ENCODE data around the gene UBE2Q2.
A peak's percentile ranks its signal among the peaks of the same experiment; 100 is the strongest.
"Not testable (repeated sequence)": the region's sequence is repeated elsewhere in the genome, so short reads cannot be mapped to it uniquely, and the experiment has no call there.

UBE2Q2 gene

DNA sequence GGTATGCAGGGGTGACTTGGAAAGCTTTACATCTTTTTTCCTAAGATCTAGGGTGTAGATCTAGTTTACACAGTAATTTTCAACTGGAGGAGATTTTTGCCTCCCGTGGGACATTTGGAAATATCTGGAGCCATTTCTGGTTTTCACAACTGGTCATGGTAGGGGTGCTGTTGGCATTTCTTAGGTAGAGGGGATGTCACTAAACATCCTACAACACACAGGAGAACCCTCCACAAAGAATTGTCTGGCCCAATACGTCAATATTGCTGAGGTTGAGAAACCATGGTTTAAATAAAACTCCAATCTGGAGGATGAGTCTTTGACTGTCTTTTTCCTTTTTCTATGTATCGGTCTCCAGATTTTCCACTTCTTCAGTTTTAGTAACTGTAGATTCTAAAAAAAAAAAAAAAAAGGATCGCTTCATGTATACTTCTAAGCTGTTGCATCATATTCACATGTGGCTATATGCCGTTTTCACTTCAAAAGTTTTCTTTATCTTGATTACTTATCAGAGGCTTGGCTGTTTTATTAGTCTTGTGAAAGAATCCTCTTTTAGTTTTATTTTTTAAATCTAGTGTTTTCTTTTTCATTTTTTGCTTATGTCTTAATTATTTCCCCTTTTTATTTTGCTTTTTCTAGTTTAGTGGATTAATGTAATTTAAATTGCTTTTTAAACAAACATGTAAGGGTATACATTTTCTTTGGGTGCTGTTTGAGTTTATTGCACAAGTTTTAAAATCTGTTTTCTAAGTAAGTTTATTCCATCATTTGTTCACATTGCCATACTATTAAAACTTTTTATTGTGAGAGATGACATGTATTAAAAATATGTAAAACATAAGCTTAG, 21.2 kb downstream of the UBE2Q2 start:
- DNase-seq (ENCODE audit: low read depth) = no peak

DNA sequence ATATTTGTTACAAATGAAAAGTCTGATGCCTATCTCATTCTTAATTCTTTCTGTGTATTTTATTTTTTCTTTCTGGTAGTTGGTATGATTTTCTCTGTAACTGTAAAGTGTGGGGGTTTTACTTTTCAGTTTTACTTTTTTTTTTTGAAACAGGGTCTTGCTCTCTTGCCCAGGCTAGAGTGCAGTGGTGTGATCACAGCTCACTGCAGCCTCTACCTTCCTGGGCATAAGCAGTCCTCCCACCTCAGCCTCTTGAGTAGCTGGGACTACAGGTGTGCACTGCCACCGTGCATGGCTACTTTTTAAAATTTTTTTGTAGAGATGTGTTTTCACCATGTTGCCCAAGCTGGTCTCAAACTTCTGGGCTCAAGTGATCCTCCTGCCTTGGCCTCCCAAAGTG, 22.8 kb downstream of the UBE2Q2 start:
- DNase-seq (ENCODE audit: low read depth) = not testable (repeated sequence)

DNA sequence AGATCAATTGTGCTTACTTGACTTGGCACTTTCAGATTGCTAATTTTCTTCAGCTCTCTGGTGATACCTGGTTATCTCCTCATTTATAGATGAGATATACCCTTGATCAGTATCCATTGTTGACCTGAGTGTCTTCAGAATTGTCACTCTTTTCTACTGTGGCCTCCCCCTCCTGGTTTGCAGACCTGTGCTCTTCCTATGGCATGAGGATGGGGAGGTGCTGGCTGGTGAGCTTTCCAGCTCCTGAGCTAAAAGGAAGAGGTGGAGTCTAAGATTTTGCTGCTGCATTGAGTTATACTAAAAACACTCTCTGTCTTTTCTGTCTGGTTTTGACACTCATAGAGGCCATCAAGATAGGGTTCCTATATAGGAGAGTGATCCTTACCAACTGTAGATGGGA, 23.7 kb downstream of the UBE2Q2 start:
- DNase-seq (ENCODE audit: low read depth) = no peak

DNA sequence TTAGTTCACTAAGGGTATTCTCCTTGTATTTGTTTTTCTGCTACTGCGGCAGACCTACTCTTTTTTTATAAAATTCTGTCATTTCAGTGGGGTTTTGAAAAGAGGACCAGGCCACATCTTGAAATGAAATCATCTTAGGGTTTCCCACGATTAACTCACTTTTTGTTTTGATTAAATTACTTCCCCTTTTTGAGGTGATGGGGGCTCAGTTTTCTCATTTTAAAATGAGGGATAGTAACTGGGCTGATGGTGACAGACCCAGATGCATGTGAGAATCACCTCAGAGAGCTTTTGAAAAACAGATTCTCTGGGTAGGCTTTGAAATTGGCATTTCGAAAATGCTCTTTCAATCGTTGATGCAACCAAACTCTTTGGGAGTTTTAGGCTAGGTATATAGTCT, 24.2 kb downstream of the UBE2Q2 start:
- DNase-seq (ENCODE audit: low read depth) = no peak

DNA sequence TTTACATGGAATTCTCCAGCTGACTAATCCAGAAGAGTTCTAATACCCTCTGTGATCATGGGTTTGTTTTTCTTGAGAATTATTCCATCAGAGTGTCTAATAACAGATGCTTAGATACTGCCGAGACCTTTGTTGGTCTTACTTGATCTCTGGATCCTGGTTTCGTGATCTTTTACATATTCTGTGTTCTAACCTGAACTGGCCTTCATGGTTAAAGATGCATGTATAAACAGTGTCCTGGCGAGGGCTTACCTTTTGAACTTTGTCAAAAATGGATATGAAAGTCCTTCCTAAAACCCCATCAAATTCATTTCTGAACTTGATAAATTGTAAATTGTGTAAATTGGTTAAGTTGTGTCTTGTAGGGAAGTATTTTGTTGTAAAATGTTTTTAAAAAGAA, 24.8 kb downstream of the UBE2Q2 start:
- no peak for DNase-seq (ENCODE audit: low read depth)

DNA sequence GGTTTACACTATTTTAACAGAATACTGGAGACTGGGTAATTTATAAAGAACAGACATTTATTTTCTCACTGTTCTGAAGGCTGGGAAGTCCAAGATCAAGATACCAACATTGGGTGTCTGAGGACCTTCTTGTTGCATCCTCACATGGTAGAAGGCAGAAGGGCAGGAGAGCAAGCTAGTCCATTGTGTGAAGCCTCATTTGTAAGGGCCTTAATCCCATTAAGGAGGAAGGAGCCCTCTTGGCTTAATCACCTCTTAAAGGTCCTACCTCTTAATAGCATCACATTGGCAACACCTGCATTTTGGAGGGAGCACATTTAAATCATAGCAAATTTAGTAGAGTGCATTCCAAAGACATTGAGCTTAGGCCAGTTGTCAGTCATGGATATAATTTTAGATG, 26.2 kb downstream of the UBE2Q2 start:
- no peak for DNase-seq (ENCODE audit: low read depth)

DNA sequence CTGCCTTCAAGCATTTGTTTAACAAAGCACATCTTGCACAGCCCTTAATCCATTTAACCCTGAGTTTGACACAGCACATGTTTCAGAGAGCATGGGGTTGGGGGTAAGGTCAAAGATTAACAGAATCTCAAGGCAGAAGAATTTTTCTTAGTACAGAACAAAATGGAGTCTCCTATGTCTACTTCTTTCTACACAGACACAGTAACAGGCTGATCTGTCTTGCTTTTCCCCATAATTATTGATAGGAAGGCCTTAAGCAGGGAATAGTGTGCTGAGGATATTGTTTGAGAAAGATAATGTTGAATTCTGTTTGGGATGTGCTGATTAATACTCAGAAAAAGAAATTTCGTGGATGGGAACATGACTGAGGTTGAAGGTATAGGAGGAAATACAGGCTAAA, 28.3 kb downstream of the UBE2Q2 start:
- DNase-seq (ENCODE audit: low read depth) = not testable (repeated sequence)

DNA sequence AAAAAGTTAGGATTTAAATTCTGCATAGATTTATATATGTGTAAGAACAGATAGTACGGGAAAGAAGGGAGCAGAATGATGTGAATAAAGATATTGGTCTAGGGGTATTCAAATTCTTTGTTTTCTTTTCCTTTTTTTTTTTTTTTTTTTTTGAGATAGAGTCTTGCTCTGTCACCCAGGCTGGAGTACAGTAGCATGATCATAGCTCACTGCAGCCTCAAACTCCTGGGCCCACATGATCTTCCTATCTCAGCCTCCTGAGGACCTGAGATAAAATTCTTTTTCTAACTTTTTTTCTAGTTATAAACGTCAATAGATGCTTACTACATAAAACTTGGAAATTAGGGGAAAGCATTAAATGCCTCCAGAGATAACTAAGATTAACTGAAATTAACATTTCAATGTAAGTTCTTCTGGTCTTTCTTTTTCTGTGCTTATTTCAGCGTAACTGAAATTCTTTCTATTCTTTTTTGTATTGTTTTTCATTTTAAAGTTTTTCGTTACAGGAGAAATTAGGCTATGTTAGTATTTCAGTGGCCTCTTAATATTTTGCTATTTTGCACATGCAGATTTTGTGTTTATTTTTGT, 29.2 kb downstream of the UBE2Q2 start:
- DNase-seq (ENCODE audit: low read depth) = no peak

DNA sequence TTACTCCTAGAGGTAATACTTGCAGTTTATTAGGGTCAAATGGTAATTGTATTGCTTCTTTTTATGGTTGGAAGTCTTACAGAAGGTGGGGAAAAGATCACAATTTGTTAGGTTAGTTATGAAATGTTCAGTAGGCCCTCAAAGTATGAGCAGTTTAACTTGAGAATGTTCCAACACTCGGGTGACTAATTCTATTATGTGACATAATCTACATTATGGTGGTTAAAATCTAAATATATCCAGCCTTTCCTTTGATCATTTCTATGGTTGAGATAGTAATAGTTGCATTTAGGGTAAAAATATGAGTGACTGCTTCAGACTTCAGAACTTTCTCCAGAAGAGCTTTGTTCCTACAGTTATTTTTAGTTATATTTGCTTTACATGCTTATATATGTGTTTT, 40.8 kb downstream of the UBE2Q2 start:
- DNase-seq (ENCODE audit: low read depth) = no peak

DNA sequence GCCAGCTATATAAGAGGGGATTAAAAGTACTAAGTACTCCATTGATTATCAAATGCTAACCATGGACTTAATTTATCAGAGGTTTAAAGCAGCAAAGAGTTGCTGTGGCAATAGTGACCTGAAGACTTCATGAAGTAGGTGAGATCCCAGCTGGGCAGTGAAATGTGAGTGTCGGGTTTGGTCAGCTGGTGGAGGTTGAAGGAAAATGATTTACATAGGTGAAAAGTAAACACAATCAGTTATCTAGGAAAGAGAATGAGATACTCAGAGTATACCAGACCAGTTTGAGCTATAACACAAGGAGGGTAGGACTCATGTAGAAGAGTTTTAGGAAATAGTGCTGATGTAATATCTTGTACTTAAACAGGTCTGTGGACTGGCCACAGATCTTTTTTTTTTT, 43.9 kb downstream of the UBE2Q2 start:
- DNase-seq (ENCODE audit: low read depth) = no peak

DNA sequence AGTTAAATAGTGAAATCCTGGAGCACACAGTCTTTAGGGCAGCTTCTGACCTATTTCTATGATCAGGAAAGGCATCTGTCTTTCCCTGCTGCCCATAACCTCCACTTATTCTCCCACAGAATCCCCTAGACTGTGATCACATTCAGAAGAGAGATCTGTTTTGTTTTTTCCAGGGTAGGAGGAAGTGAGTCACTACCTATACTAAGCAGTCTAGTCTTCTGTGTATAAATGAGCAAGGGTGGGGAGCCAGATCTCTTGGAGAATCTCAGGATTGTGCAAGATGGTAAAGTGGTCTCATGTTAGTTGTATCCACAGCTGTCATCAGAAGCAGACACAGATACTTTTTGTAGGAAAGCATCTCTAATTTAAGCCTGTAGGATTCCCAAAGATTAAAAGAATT, 48.6 kb downstream of the UBE2Q2 start:
- DNase-seq (ENCODE audit: low read depth) = no peak

DNA sequence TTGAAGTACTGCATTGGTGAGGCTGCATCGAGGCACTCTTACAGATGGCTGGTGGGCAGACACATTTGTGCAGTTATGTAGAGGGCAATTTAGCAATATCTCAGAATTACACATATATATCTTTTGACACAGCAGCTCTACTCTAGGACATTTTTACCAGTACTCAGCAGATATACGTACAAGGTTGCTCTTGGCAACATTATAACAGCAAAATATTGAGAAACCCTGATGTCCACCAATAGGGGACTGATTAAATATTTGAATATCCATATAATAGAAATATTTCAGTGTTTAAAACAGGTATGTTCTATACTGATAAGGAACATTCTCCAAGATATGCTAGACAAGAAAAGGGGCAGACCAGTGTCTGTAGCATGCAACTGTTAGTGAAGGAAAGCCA, 52.5 kb downstream of the UBE2Q2 start:
- no peak for DNase-seq (ENCODE audit: low read depth)

DNA sequence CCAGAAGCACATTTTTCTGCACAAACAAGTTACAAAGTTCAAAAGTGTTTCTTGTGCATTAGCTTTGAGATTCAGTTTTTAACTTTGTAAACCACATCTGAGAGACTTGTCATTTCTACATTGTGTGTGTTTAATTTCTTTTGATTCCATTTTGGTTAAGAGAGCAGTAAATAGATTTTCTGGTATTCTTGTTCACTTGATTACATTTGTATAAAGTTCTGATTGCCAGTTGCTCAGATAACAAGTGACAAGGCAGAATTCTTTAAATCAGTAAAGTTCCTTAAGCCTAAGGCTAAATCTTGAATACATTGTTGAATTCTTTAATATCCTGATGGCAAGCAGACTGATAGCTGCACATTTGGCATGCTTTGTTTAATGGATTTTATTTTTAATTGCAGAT, 57.3 kb downstream of the UBE2Q2 start:
- DNase-seq (ENCODE audit: low read depth) = no peak

DNA sequence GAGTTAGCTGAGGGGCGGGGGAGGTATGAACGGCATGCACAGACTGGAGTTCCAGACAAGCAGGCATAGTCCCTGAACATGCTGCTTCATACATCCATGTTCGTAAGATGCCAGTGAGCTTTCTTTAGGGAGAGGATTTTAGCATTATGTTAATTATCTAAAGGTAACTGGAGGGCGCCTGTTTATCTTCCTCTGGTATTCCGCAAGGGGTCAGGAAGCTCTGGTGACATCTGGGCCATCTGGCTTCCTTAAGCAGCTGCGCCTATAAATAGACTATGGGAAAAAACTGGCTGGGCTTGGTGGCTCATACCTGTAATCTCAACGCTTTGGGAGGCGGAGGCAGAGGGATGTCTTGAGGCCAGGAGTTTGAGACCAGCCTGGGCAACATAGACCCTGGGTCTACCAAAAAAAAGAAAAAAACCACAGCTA, 58.9 kb downstream of the UBE2Q2 start:
- DNase-seq (ENCODE audit: low read depth) = no peak

DNA sequence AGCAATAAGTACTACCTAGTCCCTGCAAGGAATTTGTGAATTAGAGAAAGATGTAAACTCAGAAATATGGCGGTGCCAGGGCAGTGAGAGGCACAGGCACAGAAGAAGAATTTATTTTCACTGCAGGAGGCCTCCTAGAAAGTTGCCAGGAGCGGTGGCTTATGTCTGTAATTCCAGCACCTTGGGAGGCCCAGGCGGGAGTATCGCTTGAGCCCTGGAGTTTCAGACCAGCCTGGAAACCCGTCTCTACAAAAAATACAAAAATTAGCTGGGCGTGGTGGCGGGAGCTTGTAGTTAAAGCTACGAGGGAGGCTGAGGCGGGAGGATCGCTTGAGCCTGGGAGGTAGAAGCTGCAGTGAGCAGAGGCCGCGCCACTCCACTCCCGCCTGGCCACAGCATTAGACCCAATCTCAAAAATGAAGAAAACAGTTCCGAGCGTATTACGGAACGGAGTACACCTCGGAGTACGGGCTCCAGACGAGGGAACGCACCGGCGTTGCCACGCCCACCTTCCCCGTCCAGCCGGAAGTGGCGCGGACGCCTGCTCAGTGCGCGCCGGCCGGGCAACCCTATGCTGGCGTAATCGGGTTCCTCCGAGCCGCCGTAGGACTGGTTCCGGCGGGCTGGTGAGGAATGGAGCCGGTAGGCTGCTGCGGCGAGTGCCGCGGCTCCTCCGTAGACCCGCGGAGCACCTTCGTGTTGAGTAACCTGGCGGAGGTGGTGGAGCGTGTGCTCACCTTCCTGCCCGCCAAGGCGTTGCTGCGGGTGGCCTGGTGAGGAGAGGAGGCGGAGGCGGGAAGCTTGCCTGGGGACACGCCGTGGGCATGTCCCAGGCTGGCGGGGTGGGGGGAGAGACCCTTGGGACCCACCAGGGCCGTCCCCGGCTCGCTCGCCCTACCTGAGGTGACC, 60.3 kb downstream of the UBE2Q2 start, which contains the start of gene FBXO22:
FBXO22 (plus strand) TSS at position 548 of the 909 bp plus-strand sequence; CDS start at position 634, 86 bp downstream.
- DNase-seq (ENCODE audit: low read depth) = peak; percentile 80

DNA sequence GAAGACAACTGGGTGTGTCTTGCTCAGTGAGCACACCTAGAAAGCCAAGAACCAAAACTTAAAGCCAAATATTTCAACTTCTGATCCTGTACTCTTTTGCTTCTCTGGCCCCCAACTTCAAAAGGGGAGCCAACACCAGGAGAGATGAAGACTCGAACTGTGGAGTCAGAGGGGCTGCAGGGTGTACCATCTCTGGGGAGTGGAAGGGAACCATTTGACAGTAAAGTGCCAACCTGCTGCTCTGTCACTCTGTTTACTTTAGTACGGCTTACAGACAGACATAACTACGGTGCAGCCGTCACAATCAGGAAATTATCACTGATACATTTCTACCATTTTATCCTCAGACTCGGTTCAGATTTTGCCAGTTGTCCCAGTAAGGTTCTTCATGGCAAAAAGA, 62.0 kb downstream of the UBE2Q2 start:
- no peak for DNase-seq (ENCODE audit: low read depth)

DNA sequence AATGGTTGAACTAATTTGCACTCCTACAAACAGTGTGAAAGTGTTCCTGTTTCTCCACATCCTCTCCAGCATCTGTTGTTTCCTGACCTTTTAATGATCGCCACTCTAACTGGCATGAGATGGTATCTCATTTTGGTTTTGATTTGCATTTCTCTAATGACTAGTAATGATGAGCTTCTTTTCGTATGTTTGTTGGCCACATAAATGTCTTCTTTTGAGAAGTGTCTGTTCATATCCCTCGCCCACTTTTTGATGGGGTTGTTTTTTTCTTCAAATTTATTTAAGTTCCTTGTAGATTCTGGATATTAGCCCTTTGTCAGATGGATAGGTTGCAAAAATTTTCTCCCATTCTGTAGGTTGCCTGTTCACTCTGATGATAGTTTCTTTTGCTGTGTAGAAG, 67.1 kb downstream of the UBE2Q2 start:
- DNase-seq (ENCODE audit: low read depth) = not testable (repeated sequence)

DNA sequence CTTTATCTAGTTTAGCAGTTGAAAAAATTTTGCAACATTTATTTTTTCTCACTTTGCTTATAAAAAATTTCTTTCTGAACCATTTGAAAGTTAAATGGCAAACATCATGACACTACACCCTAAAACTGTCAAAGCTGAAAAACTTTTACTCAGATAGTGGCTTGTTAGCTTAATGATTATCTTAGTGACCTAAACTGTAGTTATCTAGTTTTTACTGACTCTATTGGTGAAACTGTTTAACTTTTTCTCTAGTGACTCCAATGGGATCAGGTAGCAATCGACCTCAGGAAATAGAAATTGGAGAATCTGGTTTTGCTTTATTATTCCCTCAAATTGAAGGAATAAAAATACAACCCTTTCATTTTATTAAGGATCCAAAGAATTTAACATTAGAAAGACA, 73.7 kb downstream of the UBE2Q2 start:
- DNase-seq (ENCODE audit: low read depth) = no peak

DNA sequence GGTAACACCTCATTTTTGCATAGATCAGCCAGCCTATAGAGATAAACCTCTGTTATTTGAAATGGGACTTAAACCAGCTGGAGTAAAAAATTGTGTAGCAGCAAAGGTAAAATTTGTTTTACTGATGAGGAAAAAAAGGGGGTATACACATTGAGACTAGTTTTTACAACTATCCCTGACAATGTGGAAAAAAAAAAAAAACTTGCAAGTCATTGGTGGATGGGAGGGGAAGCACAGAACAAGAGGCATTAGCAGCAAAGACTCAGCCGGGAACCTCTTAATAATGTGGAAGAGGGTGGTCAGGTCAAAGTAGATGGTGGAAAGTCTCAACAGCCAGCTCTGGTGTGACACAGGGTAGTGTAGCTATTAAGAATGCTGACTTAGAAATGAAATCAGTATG, 74.9 kb downstream of the UBE2Q2 start:
- DNase-seq (ENCODE audit: low read depth) = no peak

DNA sequence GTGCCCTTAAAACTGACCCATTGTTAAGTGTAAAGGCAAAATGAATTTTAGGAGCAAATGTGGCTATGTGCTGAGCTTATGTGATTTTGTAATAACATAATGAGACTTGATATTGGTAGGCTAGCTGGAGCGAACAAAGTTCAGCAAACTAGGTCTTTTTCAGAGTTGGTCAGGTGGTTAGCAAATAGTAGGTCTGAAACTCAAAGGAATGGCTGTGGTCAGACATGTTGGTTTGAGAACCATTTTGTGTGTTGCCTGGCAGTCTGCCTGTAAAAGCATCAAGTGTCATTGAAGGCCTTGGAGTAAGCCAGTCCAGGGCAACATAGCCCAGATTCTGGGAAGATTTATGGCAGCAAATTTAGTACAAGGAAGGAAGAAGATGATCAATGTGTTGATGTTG, 76.8 kb downstream of the UBE2Q2 start:
- DNase-seq (ENCODE audit: low read depth) = no peak

DNA sequence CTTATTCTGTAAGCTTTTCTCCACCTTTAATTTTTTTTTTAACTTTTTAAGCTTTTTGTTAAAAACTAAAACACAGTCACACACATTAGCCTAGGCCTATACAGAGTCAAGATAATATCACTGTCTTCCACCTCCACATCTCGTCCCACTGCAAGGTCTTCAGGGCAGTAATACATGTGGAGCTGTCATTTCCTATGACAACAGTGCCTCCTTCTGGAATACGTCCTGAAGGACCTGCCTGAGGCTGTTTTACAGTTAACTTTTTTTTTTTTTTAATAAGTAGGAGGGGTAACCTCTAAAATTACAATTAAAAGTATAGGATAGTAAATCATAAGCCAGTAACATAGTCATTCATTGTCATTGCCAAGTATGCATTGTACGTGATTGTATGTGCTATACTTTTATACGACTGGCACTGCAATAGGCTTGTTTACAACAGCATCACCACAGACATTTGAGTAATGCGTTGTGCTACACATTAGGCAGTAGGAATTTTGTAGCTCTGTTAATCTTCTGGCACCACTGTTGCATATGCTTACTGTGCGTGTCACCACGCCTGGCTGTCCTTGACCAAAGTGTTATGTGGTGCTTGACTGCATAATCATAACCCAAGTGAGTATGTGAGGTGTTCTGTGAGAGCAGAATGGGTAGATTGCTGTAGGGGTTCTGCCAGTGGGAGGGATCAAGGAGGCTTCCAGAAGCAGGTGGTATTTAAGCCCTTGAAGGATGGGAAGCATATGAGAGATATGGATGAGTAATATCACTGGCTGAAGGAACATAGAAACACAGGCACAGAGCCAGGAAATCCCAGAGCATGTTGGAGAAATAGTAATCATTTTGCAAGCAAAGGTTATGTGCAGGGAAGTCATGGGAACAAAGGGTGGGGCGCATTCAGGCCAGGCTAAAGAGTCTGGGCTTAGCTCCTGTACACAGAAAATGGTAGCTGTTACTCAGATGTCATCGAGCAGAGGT, 78.8 kb downstream of the UBE2Q2 start:
- no peak for DNase-seq (ENCODE audit: low read depth)
